NCI-H748 (cell line): ENCODE measurements around the gene ICOS.
A peak's percentile ranks its signal among the peaks of the same experiment; 100 is the strongest.

Experiments
- DNase-seq: peaks from one replicate; lab custom pipeline; 2025; ENCODE audit not compliant: unreplicated experiment; lab: John Stamatoyannopoulos, UW

ICOS gene

DNA sequence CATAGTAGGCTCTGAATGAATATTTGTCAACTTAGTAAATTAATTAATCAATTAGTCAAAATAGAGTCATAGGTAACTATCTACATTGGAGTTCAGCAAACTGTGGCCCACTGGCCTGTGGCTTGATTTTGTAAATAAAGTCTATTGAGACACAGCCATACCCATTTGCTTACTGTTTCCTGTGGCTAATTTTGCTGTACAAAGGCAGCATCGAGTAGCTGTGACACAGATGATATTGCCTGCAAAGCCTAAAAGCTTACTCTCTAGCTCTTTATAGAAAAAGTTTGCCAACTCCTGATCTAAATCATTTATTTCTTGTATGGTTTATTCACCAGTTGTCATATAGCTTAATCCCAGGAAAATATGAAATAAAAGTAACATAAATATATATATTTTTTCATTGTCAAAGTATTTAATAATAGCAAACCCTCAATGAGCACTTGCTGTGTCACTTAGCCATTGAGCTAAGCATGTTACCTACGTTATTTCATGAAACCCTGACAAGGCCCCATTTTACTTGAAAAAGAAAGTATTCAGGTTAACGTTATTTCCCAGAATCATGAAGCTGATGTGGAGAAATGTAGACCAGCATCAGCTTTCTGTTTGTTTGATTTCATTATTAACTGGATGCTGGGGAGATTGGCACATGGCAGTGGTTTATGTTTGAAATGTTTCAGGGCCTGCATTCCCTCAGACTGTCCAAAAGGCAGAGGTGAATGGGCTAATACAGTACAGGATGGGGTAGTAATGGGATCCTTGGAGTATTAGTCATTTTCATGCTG lies 69.6 kb downstream of the ICOS start:
- peak; percentile 7 for DNase-seq

DNA sequence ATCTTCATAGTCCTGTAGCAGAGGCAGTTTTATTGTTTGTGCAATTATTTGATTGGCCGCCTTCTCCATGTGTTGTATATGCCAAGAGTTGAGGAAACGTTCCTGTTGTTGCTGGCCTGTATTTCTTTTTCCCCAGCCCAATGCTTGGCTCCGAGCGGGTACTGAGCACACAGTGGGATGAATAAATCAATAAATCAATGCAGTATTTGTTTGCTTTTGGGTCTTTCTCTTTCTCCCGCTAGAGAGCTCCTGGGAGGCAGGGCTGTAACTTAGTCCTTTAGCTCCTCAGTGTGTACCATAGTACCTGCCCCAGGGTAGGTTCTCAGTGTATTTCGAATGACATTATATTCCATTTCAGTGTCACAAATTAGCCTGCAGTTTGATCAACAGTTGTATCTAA lies 71.8 kb downstream of the ICOS start:
- DNase-seq, result no peak

DNA sequence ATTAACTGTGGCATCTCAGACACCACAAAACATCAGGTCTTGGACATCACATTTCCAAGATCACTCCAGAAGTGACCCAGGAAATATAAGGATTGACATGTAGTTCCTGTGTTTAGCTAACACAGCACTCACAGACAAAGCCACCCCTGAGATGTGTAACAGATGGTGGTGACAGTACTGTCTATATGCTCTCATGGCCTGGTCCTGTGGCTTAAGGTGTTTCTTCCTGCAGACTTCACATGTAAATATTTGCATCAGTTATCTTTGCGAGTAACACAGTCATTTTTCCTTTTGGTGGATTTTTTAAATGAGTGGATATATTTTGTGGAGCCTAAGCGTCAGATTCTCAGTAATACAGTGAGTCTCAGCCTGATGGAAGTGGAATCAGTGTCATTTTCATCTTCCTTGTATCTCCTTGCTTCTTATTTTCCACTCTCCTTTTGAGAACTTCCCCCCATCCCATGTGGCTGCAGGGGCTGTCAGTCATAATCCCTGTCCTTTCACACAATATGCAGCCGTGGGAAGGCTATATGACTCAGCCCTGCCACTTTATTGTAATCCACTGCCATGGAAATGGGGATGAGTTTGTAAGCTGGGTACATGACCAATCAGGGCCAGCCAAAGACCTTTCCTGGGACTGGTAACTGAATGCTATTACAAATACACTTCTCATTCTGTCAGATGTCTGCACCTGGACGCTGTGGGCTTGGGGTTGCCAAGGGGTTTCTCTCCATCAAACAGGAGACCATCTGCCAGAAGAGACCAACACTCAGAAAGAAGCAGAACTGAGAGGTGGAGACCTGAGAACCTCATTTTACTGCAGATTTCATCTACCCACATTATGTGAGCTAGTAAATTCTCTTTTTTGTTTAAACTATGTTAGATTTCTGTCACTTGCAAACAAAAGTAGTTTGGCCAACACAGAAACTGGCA lies 74.3 kb downstream of the ICOS start:
- DNase-seq, result no peak
